CD4-positive, alpha-beta T cell treated with Interleukin-15 for 4 hours (primary cell): Measurements from ENCODE around the gene GSX1.
"Not testable (repeated sequence)": the region's sequence is repeated elsewhere in the genome, so short reads cannot be mapped to it uniquely, and the experiment has no call there.

Source experiments
- DNase-seq: peaks from one replicate; pipeline ENCODE4 v3.0.0-alpha.2; 2020; ENCODE audit warnings: low spot score

The GSX1 gene

GRCh38 chr13:27792393-27793218 lies at the start of gene GSX1:
Gene GSX1 (plus strand): TSS chr13:27792483. CDS start chr13:27792691, 208 bp downstream.
- DNase-seq, result peak; percentile 6

- DNase-seq, result no peak
These were observed 47.5 kb upstream of the GSX1 start for GRCh38 chr13:27744801-27745200.

- no peak for DNase-seq
These were observed 47.0 kb upstream of the GSX1 start for GRCh38 chr13:27745301-27745700.

- DNase-seq, result not testable (repeated sequence)
These were observed 44.1 kb upstream of the GSX1 start for GRCh38 chr13:27748143-27748542.

GRCh38 chr13:27751953-27752532 lies 40.2 kb upstream of the GSX1 start:
- no peak for DNase-seq

GRCh38 chr13:27765650-27766049 lies 26.6 kb upstream of the GSX1 start:
- no peak for DNase-seq

- DNase-seq, result peak; percentile 7
These were observed 21.5 kb upstream of the GSX1 start for GRCh38 chr13:27770809-27771208.

GRCh38 chr13:27772651-27773425 lies 19.4 kb upstream of the GSX1 start:
- no peak for DNase-seq

- DNase-seq, result no peak
These were observed 18.1 kb upstream of the GSX1 start for GRCh38 chr13:27774169-27774568.

- no peak for DNase-seq
These were observed 17.6 kb upstream of the GSX1 start for GRCh38 chr13:27774651-27775050.

GRCh38 chr13:27775943-27776342 lies 16.3 kb upstream of the GSX1 start:
- DNase-seq, result no peak

GRCh38 chr13:27782151-27782550 lies 10.1 kb upstream of the GSX1 start:
- DNase-seq, result no peak

- no peak for DNase-seq
These were observed 9.2 kb upstream of the GSX1 start for GRCh38 chr13:27783111-27783510.

- no peak for DNase-seq
These were observed 4.0 kb upstream of the GSX1 start for GRCh38 chr13:27788271-27788670.

GRCh38 chr13:27789153-27789494 lies 3.2 kb upstream of the GSX1 start:
- DNase-seq, result no peak

- no peak for DNase-seq
These were observed 2.6 kb upstream of the GSX1 start for GRCh38 chr13:27789495-27790303.

GRCh38 chr13:27790523-27790922 lies 1.8 kb upstream of the GSX1 start:
- no peak for DNase-seq

- DNase-seq, result no peak
These were observed 960 bp upstream of the GSX1 start for GRCh38 chr13:27791146-27791900.

- DNase-seq, result no peak
These were observed 336 bp upstream of the GSX1 start for GRCh38 chr13:27791901-27792392.

GRCh38 chr13:27793507-27794367 lies 1.5 kb downstream of the GSX1 start:
- DNase-seq, result no peak
